Kidney epithelial cell (primary cell): ENCODE results near the gene SLC48A1. TPM values are rescaled to one million over a fixed set of nuclear protein-coding genes. Genes with fewer than 3 reads are reported as not detected.

ENCODE experiments used
- DNase-seq: peaks from one replicate; pipeline ENCODE4 v3.0.0-alpha.2; 2010; ENCODE audit warnings: low read depth
- H3K27me3 ChIP-seq: 2 replicates; pipeline ENCODE4 v1.6.0; 2011; ENCODE audit warnings: low read length; ENCODE audit not compliant: control insufficient read depth, insufficient read depth
- H3K36me3 ChIP-seq: 2 replicates; pipeline ENCODE4 v1.5.1; 2011; ENCODE audit warnings: low read length; ENCODE audit not compliant: control insufficient read depth, insufficient read depth
- H3K4me3 ChIP-seq: 2 replicates; pipeline ENCODE4 v1.5.1; 2011; ENCODE audit warnings: low read depth, mild to moderate bottlenecking, control low read depth, low read length
- total RNA-seq: library from RNA; depleted of rRNA; stranded (reverse); fragments of >200 nt; gene quantifications from 2 replicates; pipeline ENCODE4 v1.2.3, GENCODE V29; 2015
- TF ChIP-seq, protein P1 (sequence below): IDR thresholded peaks from 2 replicates; pipeline ENCODE4 v1.5.1; 2011; ENCODE audit warnings: mild to moderate bottlenecking, moderate library complexity, low read length, control low read depth, inconsistent platforms; ENCODE audit not compliant: insufficient read depth, poor library complexity, severe bottlenecking

SLC48A1 gene
- total RNA-seq, 1 donor from 2014 or later = 26.5 TPM

DNA sequence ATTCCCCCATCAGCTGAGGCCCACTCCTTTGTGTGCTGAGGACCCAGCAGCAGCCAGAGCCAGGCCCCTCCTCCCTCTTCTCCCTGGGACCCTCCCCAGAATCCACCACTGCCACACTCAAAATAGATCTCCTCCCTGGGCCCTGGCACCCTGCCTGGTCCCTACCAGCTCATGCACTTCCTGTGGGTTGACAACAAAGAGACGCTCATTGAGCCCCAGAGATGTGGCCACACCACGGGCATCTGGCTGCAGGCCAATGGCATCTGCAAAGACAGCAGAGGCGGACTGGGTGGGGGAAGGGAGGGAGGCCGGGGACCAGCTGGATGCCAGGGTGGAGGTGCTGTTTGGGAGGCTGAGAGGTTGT is 31.7 kb upstream of the SLC48A1 start:
- H3K4me3 ChIP-seq = no peak overlapping the region
- peak; percentile 39 for DNase-seq
- H3K36me3 ChIP-seq = no peaks in the 10 kb centered on the region
- TF ChIP-seq, protein P1, sequence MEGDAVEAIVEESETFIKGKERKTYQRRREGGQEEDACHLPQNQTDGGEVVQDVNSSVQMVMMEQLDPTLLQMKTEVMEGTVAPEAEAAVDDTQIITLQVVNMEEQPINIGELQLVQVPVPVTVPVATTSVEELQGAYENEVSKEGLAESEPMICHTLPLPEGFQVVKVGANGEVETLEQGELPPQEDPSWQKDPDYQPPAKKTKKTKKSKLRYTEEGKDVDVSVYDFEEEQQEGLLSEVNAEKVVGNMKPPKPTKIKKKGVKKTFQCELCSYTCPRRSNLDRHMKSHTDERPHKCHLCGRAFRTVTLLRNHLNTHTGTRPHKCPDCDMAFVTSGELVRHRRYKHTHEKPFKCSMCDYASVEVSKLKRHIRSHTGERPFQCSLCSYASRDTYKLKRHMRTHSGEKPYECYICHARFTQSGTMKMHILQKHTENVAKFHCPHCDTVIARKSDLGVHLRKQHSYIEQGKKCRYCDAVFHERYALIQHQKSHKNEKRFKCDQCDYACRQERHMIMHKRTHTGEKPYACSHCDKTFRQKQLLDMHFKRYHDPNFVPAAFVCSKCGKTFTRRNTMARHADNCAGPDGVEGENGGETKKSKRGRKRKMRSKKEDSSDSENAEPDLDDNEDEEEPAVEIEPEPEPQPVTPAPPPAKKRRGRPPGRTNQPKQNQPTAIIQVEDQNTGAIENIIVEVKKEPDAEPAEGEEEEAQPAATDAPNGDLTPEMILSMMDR = no peak
- peaks cover 8% of the 10 kb centered on the region for H3K27me3 ChIP-seq

DNA sequence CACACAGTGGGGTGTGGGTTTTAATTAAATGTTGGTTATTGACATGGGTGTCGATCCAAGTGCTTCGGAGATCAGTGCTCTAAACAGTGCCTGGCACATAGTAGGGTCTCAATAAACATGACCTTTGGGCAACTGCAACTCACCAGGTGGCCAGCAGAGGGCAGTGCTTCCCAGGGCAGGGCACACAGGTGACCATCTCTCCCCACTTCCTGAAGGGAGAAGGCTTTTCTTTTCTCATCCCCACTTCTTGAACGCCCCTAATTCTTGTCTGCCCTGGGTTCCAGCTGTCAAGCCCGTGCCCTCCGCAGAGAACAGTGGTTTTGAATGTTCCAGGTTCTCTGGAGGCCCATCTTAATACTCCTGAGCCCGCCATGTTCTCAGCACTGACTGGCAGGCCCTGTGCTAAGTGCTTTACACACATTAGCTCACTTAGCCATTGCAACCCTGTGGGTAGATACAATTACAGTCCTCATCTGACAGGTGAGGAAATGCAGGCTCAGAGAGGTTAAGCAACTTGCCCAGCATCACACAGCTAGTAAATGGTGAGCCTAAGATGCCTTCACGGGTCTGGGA is 30.7 kb upstream of the SLC48A1 start:
- no peaks in the 10 kb centered on the region for H3K36me3 ChIP-seq
- no peak for DNase-seq
- no peak overlapping the region for H3K4me3 ChIP-seq
- TF ChIP-seq, protein P1 = peak; percentile 90
- peaks cover 8% of the 10 kb centered on the region for H3K27me3 ChIP-seq

DNA sequence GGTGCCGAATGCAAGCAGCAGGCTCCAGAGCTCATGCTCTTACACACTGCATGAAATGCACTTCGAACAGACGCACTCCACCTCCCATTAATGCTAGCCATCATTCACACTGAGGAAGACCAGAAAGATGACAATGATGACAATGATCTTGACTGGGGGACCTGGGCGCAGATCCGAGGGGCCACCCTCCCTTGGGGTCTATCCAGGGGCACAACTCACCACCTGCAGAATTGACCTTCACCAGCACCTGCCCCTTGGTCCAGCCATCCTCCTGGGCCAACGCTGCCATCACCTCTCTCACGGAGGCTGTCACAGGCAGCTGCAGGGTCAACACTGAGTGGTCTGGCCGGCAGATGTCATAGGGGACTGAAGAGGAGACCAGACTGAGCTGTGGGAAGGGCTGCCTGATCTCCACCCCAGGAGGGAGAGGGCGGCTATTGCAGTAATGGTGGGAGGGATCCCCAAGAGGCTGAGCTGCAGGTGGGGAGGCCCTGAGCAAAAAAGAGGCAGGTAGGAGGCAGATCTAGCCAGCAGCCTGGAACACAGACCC is 29.7 kb upstream of the SLC48A1 start:
- H3K4me3 ChIP-seq = no peak overlapping the region
- TF ChIP-seq, protein P1 = no peak
- no peak for DNase-seq
- peaks cover 8% of the 10 kb centered on the region for H3K27me3 ChIP-seq
- H3K36me3 ChIP-seq = no peaks in the 10 kb centered on the region

DNA sequence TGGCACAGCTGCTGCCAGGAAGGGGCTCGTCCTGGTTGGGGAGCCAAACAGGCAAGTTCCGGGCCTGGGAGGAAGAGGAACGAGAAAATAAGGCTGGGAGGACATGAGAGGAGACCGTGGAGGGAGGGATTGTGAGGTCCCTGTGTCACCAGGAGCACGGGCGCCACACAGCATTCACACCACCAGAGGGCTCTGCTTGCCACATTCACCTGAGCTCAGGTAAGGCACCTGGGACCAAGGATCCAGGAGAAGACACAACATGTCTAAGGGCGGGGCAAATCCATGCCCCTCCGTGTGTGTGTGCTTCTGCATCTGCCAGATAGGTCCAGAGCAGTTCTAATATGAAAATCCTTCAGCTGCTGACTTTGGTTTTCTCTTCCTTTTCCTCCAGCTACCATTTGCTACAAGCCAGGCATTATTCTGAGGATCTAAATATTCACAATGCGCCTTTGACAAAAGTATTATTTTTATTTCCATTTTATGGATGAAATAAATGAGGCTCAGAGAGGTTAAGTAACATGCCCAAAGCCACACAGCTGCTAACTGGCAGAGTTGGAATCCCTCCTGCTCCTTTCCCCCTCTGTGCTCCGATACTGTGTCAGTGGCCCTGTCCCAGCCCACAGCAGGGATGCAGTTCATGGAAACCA is 28.9 kb upstream of the SLC48A1 start:
- Histone ChIP-seq H3K36me3 (no peaks in the 10 kb centered on the region), H3K4me3 (no peak overlapping the region), H3K27me3 (peaks cover 8% of the 10 kb centered on the region)
- DNase-seq = no peak
- TF ChIP-seq, protein P1 = peak; percentile 78

DNA sequence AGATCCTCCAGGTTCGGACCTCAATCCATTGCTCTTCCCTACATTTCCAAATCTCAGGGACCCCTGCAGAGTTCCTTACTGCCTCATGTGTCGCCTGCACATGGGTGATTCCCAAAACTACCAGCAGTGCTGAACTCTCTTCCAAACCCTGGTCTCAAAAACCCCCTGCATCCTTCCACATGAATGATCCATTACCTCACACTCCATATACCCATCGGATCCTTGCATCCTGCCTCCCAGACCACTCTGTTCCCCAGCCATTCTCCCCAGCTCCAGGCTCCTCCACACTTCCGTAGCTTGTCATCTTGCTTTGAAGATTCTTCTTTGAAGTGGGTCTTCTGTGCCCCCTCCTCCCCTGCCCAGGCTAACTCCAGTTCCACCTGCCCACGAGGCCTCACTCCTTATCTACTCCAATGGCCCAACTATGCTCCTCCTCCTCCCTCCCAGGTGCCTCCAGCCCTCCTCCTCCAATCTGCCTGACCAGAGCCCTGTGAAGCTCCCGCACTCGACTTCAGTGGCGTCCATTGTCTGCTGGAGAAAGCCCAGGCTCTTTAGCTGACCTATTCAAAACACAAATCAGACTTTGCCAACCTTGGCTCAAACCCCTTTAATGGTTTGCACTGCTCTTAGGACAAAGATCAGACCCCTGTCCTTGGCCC is 28.1 kb upstream of the SLC48A1 start:
- TF ChIP-seq, protein P1 = no peak
- Histone ChIP-seq H3K4me3 (no peak overlapping the region), H3K27me3 (peaks cover 9% of the 10 kb centered on the region), H3K36me3 (no peaks in the 10 kb centered on the region)
- DNase-seq = no peak
